Heart left ventricle (tissue), 13 donors: ENCODE data around the gene C12orf75.
"Not testable (repeated sequence)": the region's sequence is repeated elsewhere in the genome, so short reads cannot be mapped to it uniquely, and the experiment has no call there.

Experiments used
- POLR2A ChIP-seq, 2 donors: fragments of 450-650 bp; IDR thresholded peaks; one replicate each; pipeline ENCODE4 v1.6.1; 2017; ENCODE audit warnings: antibody characterized with exemption in 2 of 2, mild to moderate bottlenecking in 2 of 2, moderate library complexity in 2 of 2
- TF ChIP-seq, protein P1 (sequence below), 12 donors: fragments of 200-600 bp; sonication (generic) in 4 of 12; IDR thresholded peaks; one replicate each; pipeline versions ENCODE4 v1.5.0 to v1.8.0; 2018 to 2022; ENCODE audit warnings: antibody characterized with exemption in 12 of 12, mild to moderate bottlenecking in 5 of 12
- donor health status: ischemic (EF 13 %, LVEDD 7.1; RV severe dilation, severe dysfunction).
- donor health status: DM: no; HTN: yes; CAD: no.
- donor health status: DM: no; HTN: no; CAD: no.
- donor health status: ischemic (EF 25% LVEDD 6.9; RV normal size, moderate dysfunction).
- donor health status: ischemic (EF 25% LVEDD 5.7; RV mildly dilated, moderate dysfunction).
- donor health status: ischemic (EF 35%, LVEDD 5.7; RV mildly dilated, moderate dysfunction).
- donor health status: nonischemic (EF 11% LVEDD 7.7; RV severe dilation, severe dysfunction).
- donor health status: DM: yes; HTN: yes; CAD: no.
- donor health status: PGD.
- donor health status: ischemic (EF 29% LVEDD 5.4; RV normal size, mild dysfunction).
- donor health status: nonischemic (EF 23%, LVEDD 6.1; RV moderate dilation, normal function).

DNA sequence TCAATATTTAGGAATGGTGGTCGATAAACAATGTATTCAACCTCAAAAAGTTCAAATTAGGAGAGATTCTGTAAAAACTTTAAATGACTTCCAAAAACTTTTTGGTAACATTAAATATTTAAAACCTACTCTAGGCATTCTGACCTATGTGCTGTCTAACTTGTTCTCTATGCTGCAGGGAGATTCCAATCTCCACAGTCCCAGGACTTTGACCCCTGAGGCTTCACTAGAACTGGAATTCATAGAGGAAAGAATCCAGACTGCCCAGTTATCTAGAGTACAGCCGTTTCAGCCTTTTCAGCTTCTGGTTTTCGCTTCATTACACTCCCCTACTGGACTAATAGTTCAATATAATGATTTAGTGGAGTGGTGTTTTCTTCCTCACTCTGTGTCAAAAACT is 21.1 kb upstream of the C12orf75 start:
- TF ChIP-seq POLR2A (IDR thresholded peaks at IDR 0.05), result not testable (repeated sequence)
- TF ChIP-seq, protein P1, sequence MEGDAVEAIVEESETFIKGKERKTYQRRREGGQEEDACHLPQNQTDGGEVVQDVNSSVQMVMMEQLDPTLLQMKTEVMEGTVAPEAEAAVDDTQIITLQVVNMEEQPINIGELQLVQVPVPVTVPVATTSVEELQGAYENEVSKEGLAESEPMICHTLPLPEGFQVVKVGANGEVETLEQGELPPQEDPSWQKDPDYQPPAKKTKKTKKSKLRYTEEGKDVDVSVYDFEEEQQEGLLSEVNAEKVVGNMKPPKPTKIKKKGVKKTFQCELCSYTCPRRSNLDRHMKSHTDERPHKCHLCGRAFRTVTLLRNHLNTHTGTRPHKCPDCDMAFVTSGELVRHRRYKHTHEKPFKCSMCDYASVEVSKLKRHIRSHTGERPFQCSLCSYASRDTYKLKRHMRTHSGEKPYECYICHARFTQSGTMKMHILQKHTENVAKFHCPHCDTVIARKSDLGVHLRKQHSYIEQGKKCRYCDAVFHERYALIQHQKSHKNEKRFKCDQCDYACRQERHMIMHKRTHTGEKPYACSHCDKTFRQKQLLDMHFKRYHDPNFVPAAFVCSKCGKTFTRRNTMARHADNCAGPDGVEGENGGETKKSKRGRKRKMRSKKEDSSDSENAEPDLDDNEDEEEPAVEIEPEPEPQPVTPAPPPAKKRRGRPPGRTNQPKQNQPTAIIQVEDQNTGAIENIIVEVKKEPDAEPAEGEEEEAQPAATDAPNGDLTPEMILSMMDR (IDR thresholded peaks at IDR 0.05), result not testable (repeated sequence)
